H9 (cell line): Measurements from ENCODE around the gene CDK5. TPM values are rescaled to one million over a fixed set of nuclear protein-coding genes. Genes with fewer than 3 reads are reported as not detected.
A peak's percentile ranks its signal among the peaks of the same experiment; 100 is the strongest.

Experiments
- DNase-seq: peaks from one replicate; pipeline ENCODE4 v3.0.0-alpha.2; 2017
- H2AFZ ChIP-seq: one replicate; pipeline ENCODE4 v1.6.1; 2013; ENCODE audit warnings: mild to moderate bottlenecking, low read length, control low read depth, moderate library complexity
- H2AK5ac ChIP-seq: 2 replicates; pipeline ENCODE4 v1.6.1; 2013; ENCODE audit warnings: low read length, control low read depth, mixed read lengths; ENCODE audit not compliant: insufficient read length
- H2BK120ac ChIP-seq: one replicate; pipeline ENCODE4 v1.6.1; 2013; ENCODE audit warnings: low read depth, mild to moderate bottlenecking, low read length, control low read depth, inconsistent platforms; ENCODE audit not compliant: poor library complexity, severe bottlenecking
- H2BK12ac ChIP-seq: 2 replicates; pipeline ENCODE4 v1.6.1; 2013; ENCODE audit warnings: low read length, control low read depth, mixed read lengths, low read depth; ENCODE audit not compliant: insufficient read length
- H2BK15ac ChIP-seq: 2 replicates; pipeline ENCODE4 v1.6.1; 2013; ENCODE audit warnings: low read depth, low read length, control low read depth
- H2BK20ac ChIP-seq: one replicate; pipeline ENCODE4 v1.6.1; 2013; ENCODE audit warnings: low read depth, mild to moderate bottlenecking, low read length, control low read depth, inconsistent platforms; ENCODE audit not compliant: poor library complexity, severe bottlenecking
- H2BK5ac ChIP-seq: 2 replicates; pipeline ENCODE4 v1.6.1; 2013; ENCODE audit warnings: low read length, control low read depth, mixed read lengths; ENCODE audit not compliant: insufficient read length
- H3K14ac ChIP-seq: 2 replicates; pipeline ENCODE4 v1.6.1; 2013; ENCODE audit warnings: low read length, control low read depth; ENCODE audit not compliant: insufficient read depth
- H3K18ac ChIP-seq: 2 replicates; pipeline ENCODE4 v1.6.1; 2013; ENCODE audit warnings: low read depth, mild to moderate bottlenecking, mixed read lengths, low read length, control low read depth; ENCODE audit not compliant: insufficient read length
- H3K23ac ChIP-seq: 2 replicates; pipeline ENCODE4 v1.6.1; 2013; ENCODE audit warnings: low read length, control low read depth, mixed read lengths, low read depth; ENCODE audit not compliant: insufficient read length
- H3K23me2 ChIP-seq: 2 replicates; pipeline ENCODE4 v1.6.1; 2013; ENCODE audit warnings: low read depth, mild to moderate bottlenecking, mixed read lengths, low read length, control low read depth; ENCODE audit not compliant: insufficient read length, poor library complexity, severe bottlenecking
- H3K27ac ChIP-seq: 2 replicates; pipeline ENCODE4 v1.5.1; 2013; ENCODE audit warnings: low read length, control low read depth, mixed read lengths, low read depth; ENCODE audit not compliant: insufficient read length
- H3K27me3 ChIP-seq: 2 replicates; pipeline ENCODE4 v1.6.1; 2013; ENCODE audit warnings: low read length, control low read depth, inconsistent platforms; ENCODE audit not compliant: insufficient read depth
- H3K4ac ChIP-seq: 2 replicates; pipeline ENCODE4 v1.6.1; 2013; ENCODE audit warnings: low read depth, mild to moderate bottlenecking, control low read depth, inconsistent platforms, low read length, moderate library complexity
- H3K4me1 ChIP-seq: 2 replicates; pipeline ENCODE4 v1.6.1; 2013; ENCODE audit warnings: low read length, control low read depth, inconsistent platforms; ENCODE audit not compliant: insufficient read depth
- H3K4me2 ChIP-seq: 2 replicates; pipeline ENCODE4 v1.6.1; 2013; ENCODE audit warnings: low read length, control low read depth, mixed read lengths; ENCODE audit not compliant: insufficient read length, insufficient read depth
- H3K56ac ChIP-seq: 2 replicates; pipeline ENCODE4 v1.6.1; 2013; ENCODE audit warnings: low read depth, mild to moderate bottlenecking, mixed read lengths, low read length, control low read depth; ENCODE audit not compliant: insufficient read length
- H3K79me1 ChIP-seq: 2 replicates; pipeline ENCODE4 v1.6.1; 2013; ENCODE audit warnings: low read depth, mild to moderate bottlenecking, moderate library complexity, low read length, control low read depth, inconsistent platforms; ENCODE audit not compliant: insufficient read depth, poor library complexity, severe bottlenecking
- H3K79me2 ChIP-seq: 2 replicates; pipeline ENCODE4 v1.6.1; 2013; ENCODE audit warnings: low read length, control low read depth, inconsistent platforms; ENCODE audit not compliant: insufficient read depth
- H3K9ac ChIP-seq: 2 replicates; pipeline ENCODE4 v1.6.1; 2013; ENCODE audit warnings: low read length, control low read depth, mixed read lengths; ENCODE audit not compliant: insufficient read length; ENCODE audit errors: extremely low read depth
- H3K9me3 ChIP-seq: one replicate; pipeline ENCODE4 v1.6.1; 2013; ENCODE audit warnings: low read depth, low read length, inconsistent platforms; ENCODE audit not compliant: control insufficient read depth
- H3T11ph ChIP-seq: one replicate; pipeline ENCODE4 v1.6.1; 2013; ENCODE audit warnings: mild to moderate bottlenecking, low read length, control low read depth, inconsistent platforms
- H4K20me1 ChIP-seq: one replicate; pipeline ENCODE4 v1.6.1; 2013; ENCODE audit not compliant: control insufficient read depth, insufficient read length, insufficient read depth
- H4K5ac ChIP-seq: 2 replicates; pipeline ENCODE4 v1.6.1; 2013; ENCODE audit warnings: low read depth, mild to moderate bottlenecking, mixed read lengths, low read length, control low read depth; ENCODE audit not compliant: insufficient read length
- H4K8ac ChIP-seq: replicated peaks from 2 replicates; pipeline ENCODE4 v1.6.1; 2013; ENCODE audit warnings: low read length, control low read depth, mixed read lengths, low read depth; ENCODE audit not compliant: insufficient read length
- H4K91ac ChIP-seq: 2 replicates; pipeline ENCODE4 v1.6.1; 2013; ENCODE audit warnings: low read depth, mild to moderate bottlenecking, moderate library complexity, mixed read lengths, low read length, control low read depth; ENCODE audit not compliant: insufficient read length
- H3K27ac Mint-ChIP-seq, 3 experiments: 2 replicates in 2 of 3; 3 replicates in 1 of 3; pipeline ENCODE4 v1.8.0; 2020 to 2021; ENCODE audit warnings: mixed read lengths in 3 of 3, mild to moderate bottlenecking in 1 of 3, moderate library complexity in 1 of 3
- H3K27me3 Mint-ChIP-seq: 2 replicates; pipeline ENCODE4 v1.8.0; 2021; ENCODE audit warnings: low read depth, mild to moderate bottlenecking, moderate library complexity, mixed read lengths
- H3K36me3 Mint-ChIP-seq, 3 experiments: 2 replicates in 2 of 3; 3 replicates in 1 of 3; pipeline ENCODE4 v1.8.0; 2020 to 2021; ENCODE audit warnings: low read depth in 3 of 3, mixed read lengths in 3 of 3; ENCODE audit not compliant: insufficient read depth in 1 of 3
- H3K4me1 Mint-ChIP-seq, 2 experiments: 2 replicates each; pipeline ENCODE4 v1.8.0; 2020; ENCODE audit warnings: mixed read lengths in 2 of 2
- H3K4me3 Mint-ChIP-seq, 2 experiments: 2 replicates in 1 of 2; 3 replicates in 1 of 2; pipeline ENCODE4 v1.8.0; 2020 to 2021; ENCODE audit warnings: mild to moderate bottlenecking in 2 of 2, mixed read lengths in 2 of 2, moderate library complexity in 1 of 2
- H3K9me3 Mint-ChIP-seq, 2 experiments: 2 replicates in 1 of 2; 3 replicates in 1 of 2; pipeline ENCODE4 v1.8.0; 2020; ENCODE audit warnings: mild to moderate bottlenecking in 2 of 2, mixed read lengths in 2 of 2, moderate library complexity in 1 of 2
- WGBS: extraction: QIAGEN DNeasy Blood & Tissue Kit; methylation state at CpG from one replicate; pipeline ENCODE4 v1.1.7; 2013; ENCODE audit warnings: missing lambda C conversion rate, low lambda C conversion rate, mixed read lengths; ENCODE audit not compliant: insufficient read length; ENCODE audit errors: extremely low coverage; 5-methylcytosine and 5-hydroxymethylcytosine counted together
- total RNA-seq: library from RNA; stranded (reverse); gene quantifications from 2 replicates; pipeline ENCODE4 v1.2.1, GENCODE V29; 2021
- TF ChIP-seq, protein P1 (sequence below): fragments of 200-600 bp; sonication (generic); conservative IDR thresholded peaks from 3 replicates; pipeline ENCODE4 v1.8.0; 2021; ENCODE audit warnings: antibody characterized with exemption, mild to moderate bottlenecking

CDK5 gene
- total RNA-seq, 1 experiment from 2014 or later, result 19.9 TPM

DNA sequence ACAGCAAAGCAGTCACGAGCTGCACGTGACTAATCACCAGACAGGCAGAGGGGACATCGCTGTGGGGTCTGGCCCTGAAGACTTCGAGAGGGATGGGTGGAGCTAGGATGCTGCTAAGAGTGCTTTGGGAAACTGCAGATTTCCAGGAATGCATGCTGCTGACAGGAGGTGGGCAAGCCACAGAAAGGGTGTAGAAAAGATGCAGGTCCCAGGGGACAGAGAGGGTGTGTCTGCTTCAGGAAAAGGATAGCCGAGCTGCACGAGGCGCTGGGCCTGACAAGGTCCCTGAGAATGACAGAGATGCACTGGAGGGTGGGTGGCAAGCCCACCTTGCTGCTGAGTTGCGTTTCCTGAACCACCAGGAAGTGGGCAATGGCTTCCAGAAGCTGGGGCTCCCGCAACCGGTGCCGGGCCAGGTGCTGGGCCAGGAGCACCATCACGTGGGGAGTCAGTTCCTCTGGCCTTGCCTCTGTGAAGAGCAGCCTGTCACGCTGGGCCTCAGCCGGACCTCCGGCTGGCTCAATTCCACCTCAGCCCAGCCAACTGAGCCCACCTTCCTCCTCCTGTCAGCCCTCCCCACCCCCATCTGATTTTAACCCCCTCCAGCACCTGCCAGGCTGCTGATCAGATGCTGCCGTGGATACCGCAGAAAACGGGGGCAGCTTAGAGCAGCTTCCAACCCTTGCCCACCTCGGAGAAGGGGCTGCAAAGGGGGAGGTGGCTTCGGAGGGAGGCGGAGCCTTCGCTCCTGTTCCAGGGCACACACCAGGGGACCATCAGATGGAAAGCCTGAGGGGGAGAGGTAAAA, 20.7 kb upstream of the CDK5 start:
- Histone ChIP-seq H3K23ac (no peak overlapping the region), H3T11ph (no peak overlapping the region), H2AK5ac (no peak overlapping the region), H3K4me1 (no peaks in the 10 kb centered on the region), H3K23me2 (peaks cover 3% of the 10 kb centered on the region), H3K9ac (no peak overlapping the region), H4K91ac (no peak overlapping the region), H3K56ac (no peak overlapping the region), H3K27ac (no peak overlapping the region), H2AFZ (no peak overlapping the region), H3K27me3 (no peaks in the 10 kb centered on the region), H2BK20ac (no peak overlapping the region), H3K18ac (no peak overlapping the region), H2BK15ac (no peak overlapping the region), H4K20me1 (no peaks in the 10 kb centered on the region), H3K14ac (no peak overlapping the region), H3K9me3 (no peaks in the 10 kb centered on the region), H2BK5ac (no peak overlapping the region), H3K4me2 (no peak overlapping the region), H4K8ac (no peak overlapping the region), H3K79me1 (no peaks in the 10 kb centered on the region), H3K79me2 (no peaks in the 10 kb centered on the region; the same call in 1 of the 2 replicates), H4K5ac (no peak overlapping the region), H3K4ac (no peak overlapping the region), H2BK120ac (no peak overlapping the region), H2BK12ac (no peak overlapping the region)
- DNase-seq, result no peak
- H3K27ac Mint-ChIP-seq, result peak overlapping the region in 2 of 3 experiments; percentile 66 to 84; a peak in 3 of 7 replicates
- H3K27me3 Mint-ChIP-seq, result peaks cover 1% of the 10 kb centered on the region; the same call in 1 of the 2 replicates
- no CpG with 5 or more reads among the region's 22 CpGs for WGBS
- peak overlapping the region; percentile 79 to 92 for H3K4me3 Mint-ChIP-seq
- H3K4me1 Mint-ChIP-seq, result peaks cover 29 to 43% of the 10 kb centered on the region in 2 experiments
- H3K9me3 Mint-ChIP-seq, result no peaks in the 10 kb centered on the region
- TF ChIP-seq, protein P1, sequence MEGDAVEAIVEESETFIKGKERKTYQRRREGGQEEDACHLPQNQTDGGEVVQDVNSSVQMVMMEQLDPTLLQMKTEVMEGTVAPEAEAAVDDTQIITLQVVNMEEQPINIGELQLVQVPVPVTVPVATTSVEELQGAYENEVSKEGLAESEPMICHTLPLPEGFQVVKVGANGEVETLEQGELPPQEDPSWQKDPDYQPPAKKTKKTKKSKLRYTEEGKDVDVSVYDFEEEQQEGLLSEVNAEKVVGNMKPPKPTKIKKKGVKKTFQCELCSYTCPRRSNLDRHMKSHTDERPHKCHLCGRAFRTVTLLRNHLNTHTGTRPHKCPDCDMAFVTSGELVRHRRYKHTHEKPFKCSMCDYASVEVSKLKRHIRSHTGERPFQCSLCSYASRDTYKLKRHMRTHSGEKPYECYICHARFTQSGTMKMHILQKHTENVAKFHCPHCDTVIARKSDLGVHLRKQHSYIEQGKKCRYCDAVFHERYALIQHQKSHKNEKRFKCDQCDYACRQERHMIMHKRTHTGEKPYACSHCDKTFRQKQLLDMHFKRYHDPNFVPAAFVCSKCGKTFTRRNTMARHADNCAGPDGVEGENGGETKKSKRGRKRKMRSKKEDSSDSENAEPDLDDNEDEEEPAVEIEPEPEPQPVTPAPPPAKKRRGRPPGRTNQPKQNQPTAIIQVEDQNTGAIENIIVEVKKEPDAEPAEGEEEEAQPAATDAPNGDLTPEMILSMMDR, result no peak
- H3K36me3 Mint-ChIP-seq, result peaks cover 13 to 32% (median 27%) of the 10 kb centered on the region in 3 experiments
